ENCODE data around the gene S100A6.
"Not testable (repeated sequence)": the region's sequence is repeated elsewhere in the genome, so short reads cannot be mapped to it uniquely, and the experiment has no call there.

The S100A6 gene

DNA sequence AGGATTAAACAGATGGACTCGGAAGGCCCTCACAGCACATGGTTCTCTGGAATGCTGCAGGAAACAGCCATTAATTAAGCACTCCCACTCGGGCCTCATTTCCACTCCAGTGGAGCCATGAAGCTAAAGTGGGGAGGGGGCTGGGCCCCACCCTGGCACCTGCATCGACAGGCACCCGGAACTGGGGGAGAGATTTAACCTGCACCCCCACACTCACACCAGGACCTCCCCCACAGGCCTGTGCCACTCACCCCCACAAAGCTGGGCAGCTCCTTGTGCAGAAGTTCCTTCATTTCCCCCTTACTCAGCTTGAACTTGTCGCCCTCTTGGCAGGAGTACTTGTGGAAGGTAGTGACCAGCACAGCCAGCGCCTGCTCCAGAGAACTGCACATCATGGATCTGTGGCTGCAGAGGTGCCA is 27.7 kb upstream of the S100A6 start:
- DNase-seq = no peak

DNA sequence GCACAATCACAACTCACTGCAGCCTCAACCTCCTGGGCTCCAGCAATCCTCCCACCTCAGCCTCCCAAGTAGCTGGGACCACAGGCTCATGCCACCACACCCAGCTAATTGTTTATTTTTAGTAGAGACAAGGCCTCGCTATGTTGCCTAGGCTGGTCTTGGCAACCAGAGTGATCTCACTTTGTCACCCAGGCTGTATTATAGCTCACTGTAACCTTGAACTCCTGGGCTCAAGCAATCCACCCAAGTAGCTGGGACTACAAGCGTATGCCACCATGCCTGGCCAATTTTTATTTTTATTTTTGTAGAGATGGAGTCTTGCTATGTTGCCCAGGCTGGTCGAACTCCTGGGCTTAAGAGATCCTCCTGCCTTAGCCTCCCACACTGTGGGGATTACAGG is 26.2 kb upstream of the S100A6 start:
- not testable (repeated sequence) for DNase-seq

DNA sequence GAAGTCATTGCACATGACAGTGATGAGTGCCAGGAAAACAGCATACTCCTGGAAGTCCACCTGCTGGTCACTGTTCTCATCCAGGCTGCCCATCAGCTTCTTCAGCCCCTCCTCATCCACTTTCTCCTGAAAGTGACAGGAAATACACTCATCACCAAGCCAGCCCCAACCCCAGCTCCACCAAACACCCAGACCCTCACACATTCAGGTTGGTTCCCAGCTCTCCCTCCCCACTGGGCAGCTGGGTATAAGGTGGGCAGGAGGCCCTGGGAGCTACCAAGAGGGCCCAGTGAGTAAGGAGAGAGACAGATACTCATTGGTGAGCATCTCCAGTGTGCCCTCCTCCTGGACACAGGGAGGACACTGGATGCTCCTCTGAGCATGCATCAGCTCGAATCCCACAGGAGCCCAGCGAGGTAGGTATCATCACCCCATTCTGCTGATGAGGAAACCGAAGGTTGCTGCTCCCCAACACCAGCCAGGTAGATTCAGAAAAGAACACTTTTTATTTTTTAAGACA is 25.7 kb upstream of the S100A6 start:
- no peak for DNase-seq

DNA sequence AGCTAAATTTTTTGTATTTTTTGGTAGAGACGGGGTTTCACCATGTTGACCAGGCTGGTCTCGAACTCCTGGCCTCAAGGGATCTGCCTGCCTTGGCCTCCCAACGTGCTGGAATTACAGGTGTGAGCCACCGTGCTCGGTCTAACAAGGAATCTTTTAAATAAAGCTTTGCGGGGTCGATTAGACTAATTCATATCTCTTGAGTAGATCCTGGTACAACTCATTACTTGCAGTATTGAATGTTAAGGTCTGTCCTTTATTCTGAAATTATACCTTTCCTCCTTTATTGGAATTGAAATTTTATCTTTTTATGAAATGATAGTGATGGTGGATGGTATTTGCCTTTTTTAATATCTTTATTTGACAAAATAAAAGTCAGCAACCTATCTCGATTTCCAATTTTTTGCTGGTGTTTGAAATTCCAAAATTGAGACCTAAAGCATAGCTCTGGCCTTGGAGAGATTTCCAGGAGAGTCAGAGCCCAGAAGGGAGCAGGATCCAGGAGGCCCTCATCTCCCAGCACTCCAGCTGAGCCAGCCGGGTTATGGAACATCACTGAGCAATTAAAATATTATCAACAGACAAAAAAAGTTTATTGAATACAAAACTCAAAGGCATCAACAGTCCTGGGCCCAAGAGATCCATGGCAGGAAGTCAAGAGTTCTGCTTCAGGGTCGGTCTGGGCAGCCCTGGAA is 25.1 kb upstream of the S100A6 start:
- DNase-seq = no peak

DNA sequence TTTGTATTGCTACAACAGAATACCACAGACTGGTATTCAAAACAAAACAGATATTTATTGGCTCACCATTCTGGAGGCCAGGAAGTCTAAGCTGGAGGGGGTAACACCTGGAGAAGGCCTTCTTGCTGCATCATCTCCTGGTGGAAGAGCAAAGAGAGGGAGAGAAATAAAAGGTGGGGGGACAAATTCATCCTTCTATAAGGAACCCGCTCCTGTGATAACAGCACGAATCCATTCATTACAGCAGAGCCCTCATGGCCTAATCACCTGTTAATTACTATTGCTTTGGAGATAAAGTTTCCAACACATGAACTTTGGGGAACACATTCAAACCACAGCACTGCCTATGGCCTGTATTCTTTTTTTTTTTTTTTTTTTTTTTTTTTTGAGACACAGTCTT is 24.4 kb upstream of the S100A6 start:
- DNase-seq = no peak

DNA sequence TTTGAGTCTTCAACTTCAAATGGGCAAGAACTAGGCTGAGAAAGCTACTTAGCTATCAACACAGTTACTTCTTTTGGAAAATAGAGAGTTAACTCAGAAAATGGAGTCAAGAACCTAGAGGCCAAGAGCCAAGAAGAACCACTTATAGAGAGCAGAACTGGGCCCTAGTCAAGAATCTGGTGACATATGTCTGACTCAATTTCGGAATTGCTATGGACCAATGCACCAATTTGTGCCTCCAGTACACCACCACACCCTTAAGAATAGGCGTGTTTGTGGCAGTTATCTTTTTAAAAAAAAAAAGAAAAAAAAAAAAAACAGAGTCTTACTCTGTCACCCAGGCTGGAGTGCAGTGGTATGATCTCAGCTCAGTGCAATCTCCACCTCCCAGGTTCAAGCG is 22.1 kb upstream of the S100A6 start:
- no peak for DNase-seq

DNA sequence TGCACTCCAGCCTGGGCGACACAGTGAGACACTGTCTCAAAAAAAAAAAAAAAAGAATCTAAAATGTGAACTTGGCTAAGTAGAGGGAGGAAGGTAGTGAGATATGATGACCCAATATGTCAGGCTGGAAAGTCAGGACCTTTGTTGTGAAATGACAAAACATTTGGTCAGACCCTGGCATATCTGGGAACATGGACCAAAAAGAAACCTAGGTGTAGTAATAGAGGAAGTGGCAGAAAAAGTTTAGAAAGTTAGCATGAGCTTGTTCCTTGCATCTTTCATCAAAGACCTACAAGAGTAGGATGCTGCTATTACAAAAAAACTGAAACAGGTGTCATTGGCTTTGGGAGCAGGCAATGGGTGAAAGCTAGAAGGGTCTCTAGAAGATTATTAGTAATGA is 20.6 kb upstream of the S100A6 start:
- no peak for DNase-seq

DNA sequence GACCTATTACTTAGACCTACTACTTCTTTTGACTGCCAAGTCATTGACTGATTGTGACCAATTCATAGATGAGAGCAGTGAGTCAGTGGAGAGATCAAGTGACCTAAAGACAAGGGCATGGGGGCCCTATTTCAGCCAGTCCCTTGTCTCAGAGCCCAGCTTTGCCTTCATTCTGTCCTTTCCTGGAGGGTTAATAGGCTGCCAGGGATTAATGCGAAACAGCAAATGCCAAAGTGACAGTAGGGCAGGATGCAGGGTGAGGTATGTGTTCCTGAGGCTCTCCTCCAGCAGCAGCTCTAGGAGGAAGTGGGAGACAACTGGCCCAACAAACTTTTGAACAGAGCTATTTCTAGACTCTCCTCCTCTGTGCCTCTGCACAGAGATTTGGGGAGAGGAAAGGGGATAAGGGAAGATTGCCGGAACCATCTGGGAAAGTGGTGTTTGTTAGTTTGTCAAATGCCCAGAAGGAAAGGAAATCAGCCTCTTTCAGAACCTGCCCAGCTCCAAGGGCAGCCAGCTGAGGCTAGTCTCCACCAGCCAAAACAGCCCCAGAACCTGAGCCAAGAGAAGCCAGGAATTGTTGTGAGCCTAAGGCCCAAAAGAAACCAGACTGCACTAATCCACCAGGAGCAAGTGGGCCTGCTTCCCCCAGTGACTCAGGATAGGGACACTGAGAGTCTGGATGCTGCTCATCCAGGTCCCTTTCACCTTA is 18.2 kb upstream of the S100A6 start:
- DNase-seq = no peak

DNA sequence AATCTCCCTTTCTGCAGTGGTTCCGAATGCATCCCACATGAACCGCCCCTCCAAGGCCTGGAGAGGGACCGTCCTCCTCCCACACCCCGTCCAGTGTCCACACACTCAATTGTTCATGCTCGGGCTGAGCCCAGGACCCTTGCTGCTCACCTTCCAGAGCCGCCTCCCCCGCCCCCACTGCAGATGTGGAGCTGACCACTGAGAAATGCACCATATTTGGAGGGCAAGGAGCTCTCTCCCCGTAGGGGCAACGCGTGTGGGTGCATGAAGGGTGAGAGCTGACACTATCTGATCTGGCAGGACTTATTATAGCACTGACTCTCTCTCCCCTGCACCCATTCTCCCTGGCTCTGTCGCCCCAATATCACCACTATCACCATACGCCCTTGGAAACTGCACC is 17.3 kb upstream of the S100A6 start:
- no peak for DNase-seq

DNA sequence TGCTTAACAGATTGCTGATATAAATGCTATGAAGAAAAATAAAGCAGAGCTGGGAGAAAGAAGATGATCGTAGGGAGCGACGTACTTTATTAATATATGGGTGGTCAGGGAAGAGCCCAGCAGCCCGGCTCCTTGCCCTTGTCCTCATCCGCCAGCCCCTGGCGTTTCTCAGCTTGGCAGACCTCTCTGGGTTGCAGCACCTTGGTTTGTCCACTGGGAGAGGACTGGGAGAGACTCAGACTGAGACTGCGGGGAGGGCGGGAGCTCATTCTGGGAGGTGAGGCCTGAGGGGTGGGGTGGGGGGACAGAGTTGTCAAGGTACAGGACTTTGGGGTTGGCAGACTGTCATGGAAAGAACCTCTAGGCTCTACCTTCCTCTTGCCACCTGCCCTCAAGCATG is 16.5 kb upstream of the S100A6 start:
- no peak for DNase-seq

DNA sequence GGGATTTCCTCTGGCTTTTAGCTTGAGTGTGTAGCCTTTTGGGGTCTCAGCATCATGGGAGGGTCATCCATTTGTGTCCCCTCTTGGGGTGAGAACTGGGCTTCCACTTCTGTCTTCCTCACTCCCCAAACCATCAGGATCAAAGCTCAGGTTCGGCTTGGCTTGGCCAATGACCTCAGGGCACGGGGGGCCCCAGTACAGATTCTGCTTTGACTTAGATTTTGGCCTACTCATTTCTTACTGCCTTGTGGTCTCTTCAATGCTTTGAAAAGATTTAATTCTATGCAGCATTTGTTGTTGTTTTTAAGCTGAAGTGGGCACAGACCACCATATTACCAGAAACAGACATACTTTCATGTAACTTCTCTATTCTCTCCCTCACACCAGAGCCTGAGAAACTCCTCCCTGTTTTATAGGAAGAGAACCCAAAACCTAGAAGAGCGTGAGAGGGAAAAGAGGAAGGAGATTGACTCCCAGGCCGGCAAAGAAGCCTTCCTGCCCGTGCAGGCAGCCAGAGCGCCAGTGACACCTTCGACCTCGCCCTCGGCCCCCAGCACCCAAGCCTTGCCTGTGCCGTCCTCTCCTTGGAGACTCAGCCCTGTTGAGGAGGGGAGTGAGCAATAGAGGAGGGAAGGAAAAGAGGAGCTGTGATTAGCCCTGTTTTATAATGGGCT is 15.2 kb upstream of the S100A6 start:
- DNase-seq = no peak

DNA sequence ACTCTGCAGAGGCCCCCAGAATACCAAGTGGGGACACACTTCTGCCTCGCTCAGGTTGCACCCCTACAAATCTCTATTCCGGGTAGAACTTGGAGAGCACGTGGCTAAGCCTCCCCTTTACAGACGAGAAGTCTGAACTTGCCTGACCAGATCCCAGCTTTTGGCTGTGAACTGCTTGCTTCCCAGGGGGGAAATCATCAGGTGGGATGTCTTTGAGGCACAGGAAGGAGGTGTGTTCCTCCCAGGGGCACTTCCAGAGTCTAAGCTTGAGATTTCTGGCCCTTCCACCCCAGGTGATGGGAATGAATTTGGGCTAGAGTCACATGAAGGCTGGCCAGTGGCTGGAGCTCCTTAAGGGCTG is 14.6 kb upstream of the S100A6 start:
- DNase-seq = no peak

DNA sequence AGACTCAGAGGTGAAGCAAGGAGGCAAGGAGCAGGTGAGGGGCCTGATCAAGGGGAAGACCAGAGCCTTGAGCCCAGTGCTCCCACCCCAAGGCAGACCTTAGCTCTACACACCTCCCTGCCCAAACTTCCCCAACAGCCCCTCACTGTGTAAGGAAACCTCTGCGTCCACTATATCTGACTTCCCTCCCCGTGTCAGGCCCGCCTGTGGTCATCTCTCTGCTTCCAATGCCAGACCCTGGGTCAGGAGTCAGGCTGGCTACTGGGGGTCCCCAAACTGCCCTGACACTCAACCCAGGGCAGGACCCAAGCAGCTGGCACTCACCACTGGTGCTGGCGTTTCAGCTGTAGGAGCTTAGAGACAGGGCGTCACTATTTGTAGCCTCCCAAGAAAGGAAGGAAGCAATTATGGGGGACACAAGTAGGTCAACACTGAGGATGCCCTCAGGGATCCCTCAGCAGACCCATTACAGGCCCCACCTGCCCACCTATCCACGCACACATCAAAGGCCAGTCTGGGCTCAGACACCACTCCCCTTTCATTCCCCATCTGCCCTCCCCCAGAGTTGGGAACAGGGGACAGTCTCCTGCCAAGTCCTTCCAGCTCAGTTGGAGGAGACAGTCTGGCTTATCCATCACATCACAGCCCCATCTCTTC is 14.1 kb upstream of the S100A6 start:
- DNase-seq = no peak

DNA sequence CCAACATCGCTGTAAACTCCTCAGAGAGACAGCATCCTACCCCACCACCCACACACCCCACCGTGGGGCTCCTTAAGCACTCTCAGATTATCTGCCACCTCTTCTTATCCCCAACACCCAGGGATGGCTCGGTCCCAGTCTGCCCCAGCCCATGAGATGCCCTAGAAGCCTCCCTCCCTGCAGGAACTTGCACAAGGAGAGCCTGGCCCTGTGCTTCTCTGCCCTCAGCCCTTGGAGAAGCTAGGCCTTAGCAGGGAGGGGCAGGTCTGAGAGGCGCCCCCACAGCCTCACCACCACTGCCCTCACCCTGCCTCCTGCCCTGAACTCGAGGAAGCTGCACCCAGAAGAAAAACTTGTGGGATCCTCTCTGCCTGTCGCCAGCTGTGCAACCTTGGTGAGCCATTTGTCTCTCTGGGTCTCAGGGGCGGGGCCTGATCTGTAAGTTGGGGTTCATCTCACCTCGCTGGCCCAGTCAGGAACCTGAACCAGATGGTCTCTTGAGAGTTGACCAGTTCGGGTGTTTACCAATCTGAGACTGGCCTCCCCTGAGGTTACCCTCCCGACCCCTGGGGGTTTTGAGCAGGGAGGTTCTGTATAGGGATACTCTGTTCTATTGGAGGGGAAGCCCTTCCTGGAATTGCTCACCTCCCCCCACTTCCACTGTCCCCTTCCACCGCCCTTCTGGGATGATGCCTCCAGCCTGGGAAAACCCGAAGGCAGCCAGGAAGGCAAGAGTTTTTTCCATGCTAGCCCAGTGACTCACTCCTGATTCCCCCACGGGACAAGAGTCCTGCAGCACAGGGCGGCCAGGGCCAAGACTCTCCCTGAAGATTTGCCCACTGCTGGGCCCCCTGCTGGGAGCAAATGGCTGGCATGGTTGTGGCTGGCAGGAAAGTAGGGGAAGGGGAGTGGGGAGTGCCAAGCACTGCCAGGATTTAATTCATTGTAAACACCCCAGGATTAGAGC is 13.2 kb upstream of the S100A6 start, which contains the start of gene S100A3:
S100A3 (minus strand) TSS at position 537 of the 967 bp plus-strand sequence. CDS start 773 bp downstream, outside the sequence.
- no peak for DNase-seq

DNA sequence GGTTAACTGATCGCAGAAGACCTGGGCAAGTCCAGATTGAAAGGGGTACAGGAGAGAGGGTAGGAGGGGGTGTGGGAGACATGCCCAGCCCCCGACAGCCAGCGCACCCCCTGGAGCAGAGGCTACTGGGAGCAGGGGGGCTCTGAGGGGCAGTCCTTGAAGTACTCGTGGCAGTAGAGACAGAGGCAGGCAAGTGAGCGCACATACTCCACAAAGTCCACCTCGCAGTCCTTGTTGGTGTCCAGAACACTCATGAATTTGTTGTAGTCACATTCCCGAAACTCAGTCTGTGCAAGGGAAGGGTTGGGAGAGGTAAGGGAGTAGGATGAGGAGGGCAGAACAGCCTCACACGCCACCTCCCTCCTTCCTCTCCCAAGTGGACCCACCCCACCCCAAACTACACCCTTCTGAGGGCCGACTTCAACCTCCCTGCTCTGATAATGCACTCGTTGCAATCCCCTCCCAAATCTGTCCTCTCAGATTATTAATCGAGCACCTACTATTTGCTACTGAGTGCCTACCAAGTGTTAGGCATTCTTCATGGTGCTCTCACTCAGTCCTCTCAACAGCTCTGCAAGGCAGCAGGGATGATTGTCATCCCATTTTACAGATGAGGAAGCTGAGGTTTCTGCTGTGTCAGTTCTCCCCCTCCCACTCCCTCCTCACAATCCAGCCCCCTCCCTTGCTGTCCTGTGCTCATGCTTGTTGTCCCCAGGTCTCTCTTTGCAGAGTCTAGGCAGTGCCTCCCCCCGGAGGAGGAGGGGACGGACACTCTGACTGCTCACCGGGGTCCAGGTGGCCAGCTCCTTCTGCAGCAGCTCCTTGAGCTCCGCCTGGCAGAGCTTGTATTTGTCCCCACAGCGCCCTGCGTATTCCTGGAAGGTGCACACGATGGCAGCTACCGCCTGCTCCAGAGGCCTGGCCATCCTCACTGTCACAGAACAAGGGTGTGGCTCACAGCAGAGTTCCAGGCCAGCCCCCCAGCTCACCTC is 12.1 kb upstream of the S100A6 start:
- no peak for DNase-seq

DNA sequence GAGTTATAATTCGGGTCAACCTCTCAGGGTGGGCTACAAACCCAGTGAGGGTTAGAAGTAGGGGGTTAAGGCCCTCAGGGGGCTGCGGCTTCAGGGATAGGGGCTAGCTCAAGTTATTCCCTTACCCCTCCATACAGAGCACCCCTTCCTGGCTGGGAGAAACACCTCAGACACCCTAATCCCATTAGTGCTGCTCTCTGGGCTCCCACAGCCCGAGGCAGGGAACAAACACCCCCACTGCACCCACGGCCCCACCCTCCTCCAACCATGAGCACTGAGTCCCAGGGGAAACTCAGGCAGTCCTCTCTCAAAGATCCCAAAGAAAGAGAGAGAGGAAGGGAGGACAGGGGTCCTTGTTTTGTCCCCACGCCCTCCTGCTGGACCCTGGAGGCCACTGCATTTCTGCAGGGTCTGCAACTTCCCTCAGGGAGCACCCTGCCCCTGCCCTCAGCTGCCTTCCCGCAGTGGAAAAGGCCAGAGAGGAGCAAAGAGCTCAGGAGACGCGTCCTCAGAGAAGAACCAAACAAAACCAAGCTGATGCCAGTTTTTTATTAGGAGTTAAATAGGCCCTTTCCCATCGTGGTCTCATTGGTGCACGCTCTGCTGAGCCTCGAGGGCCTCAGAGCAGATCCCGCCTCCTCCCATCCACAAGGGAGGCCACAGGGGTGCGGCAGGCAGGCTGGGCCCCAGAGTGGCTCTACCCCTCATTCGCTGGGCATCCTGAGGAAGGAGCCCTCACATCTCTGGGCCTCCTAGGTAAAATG is 11.2 kb upstream of the S100A6 start:
- DNase-seq = no peak

DNA sequence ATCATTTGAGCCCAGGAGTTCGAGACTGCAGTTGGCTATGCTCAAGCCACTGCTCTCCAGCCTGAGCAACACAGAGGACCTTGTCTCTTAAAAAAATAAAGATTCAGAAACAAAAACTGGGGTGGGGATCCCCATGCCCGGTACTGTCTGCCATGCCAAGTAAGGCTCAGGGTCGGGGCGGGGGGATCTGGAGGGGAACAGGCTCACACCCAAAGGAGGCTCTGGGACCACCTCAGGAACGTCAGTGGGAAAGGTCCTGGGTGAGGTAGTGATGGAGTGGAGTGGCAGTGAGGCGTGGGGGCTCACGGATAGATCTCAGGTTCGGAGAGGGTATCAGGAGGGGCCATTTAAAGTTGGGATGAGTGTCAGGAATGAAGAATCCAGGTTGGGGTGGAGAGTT is 10.6 kb upstream of the S100A6 start:
- DNase-seq = no peak

DNA sequence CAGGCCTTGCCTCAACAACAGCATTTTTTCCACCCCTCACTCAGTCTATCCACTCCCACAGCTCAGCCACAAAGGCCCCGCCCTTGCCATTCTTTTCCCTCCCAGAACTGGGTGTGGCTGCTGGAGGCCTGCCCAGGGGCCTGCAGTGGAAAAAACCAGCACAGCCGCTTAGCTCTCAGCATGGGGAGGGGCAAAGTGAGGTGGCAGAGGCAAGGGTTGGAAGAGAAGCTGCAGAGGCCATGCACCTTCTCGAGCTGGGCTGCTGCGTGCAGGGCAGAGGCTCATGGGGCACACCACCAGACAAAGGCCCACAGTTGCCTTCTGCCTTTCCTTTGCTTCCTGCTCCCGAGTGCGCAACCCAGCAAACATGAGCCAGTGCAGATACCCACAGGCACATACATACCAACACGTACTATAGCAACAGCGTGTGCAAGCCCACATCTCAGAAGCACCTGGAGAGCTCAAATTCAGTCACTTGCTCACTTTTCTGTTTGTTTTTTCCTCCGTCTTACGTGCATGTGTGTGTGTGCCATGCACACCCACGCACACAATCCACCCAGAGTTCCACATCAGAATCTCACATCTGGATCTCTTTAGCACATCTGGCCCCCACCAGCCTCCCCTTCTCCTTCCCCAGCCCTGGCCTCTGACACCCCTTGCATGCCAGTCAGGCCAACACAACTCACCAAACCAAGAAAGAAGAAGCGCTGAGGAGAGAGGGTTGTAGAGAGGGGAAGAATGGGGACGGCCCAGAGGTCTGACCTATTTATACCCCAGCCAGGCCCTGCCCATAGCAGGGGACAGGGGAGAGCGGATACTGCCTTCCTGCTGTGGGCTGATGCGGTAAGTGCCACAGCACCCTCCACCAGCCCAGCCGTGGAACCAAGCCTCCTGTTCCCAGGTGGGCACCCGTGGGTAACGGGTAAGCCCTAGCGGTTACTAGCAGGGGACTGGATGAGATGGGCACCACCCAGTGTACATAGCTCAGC is 9.6 kb upstream of the S100A6 start, which contains the start of gene S100A4:
S100A4 (minus strand) TSS at position 740 of the 989 bp plus-strand sequence. CDS start 1,012 bp downstream, outside the sequence.
- DNase-seq = peak; percentile 87

Data from central memory CD4-positive, alpha-beta T cell (primary cell).